HepG2 (cell line): ENCODE data around the gene LLGL2. TPM values are rescaled to one million over a fixed set of nuclear protein-coding genes. Genes with fewer than 3 reads are reported as not detected.

ENCODE experiments used
- ARNTL ChIP-seq: sonication (generic); formaldehyde crosslinking; IDR thresholded peaks from 2 replicates; pipeline ENCODE4 v1.4.0; 2020; ENCODE audit warnings: mild to moderate bottlenecking, missing genetic modification reagents
- ATF4 ChIP-seq, 2 experiments: fragments of 450-650 bp in 1 of 2; sonication (generic) in 1 of 2; formaldehyde crosslinking; IDR thresholded peaks; 2 replicates each; pipeline versions ENCODE4 v1.5.0 to v1.8.0; 2020 to 2022; ENCODE audit warnings: mild to moderate bottlenecking in 1 of 2, missing genetic modification reagents in 1 of 2
- EHMT2 ChIP-seq: fragments of 200-600 bp; sonication (generic); IDR thresholded peaks from 2 replicates; pipeline ENCODE4 v1.7.0; 2017; ENCODE audit warnings: antibody characterized with exemption, low read depth, low read length, borderline replicate concordance
- HINFP ChIP-seq: sonication (generic); formaldehyde crosslinking; IDR thresholded peaks from 2 replicates; pipeline ENCODE4 v1.4.0; 2020; ENCODE audit warnings: low read depth, mild to moderate bottlenecking, missing genetic modification reagents
- JUND ChIP-seq: sonication (generic); formaldehyde crosslinking; IDR thresholded peaks from 2 replicates; pipeline ENCODE4 v1.8.0; 2022; ENCODE audit warnings: mild to moderate bottlenecking, missing genetic modification reagents
- KDM2A ChIP-seq: sonication (generic); formaldehyde crosslinking; IDR thresholded peaks from 2 replicates; pipeline ENCODE4 v1.4.0; 2020; ENCODE audit warnings: low read depth, missing genetic modification reagents, borderline replicate concordance
- KLF12 ChIP-seq: sonication (generic); formaldehyde crosslinking; IDR thresholded peaks from 2 replicates; pipeline ENCODE4 v1.4.0; 2020; ENCODE audit warnings: missing genetic modification reagents, borderline replicate concordance
- MAX ChIP-seq: IDR thresholded peaks from 2 replicates; pipeline ENCODE4 v1.6.1; 2012; ENCODE audit warnings: inconsistent platforms
- MNT ChIP-seq: fragments of 450-650 bp; IDR thresholded peaks from 2 replicates; pipeline ENCODE4 v1.6.1; 2016
- TRAFD1 ChIP-seq: sonication (generic); formaldehyde crosslinking; IDR thresholded peaks from 2 replicates; pipeline ENCODE4 v1.5.1; 2020; ENCODE audit warnings: missing genetic modification reagents, mild to moderate bottlenecking, borderline replicate concordance
- ZBTB37 ChIP-seq: sonication (generic); formaldehyde crosslinking; IDR thresholded peaks from 2 replicates; pipeline ENCODE4 v1.4.0; 2020; ENCODE audit warnings: mild to moderate bottlenecking, missing genetic modification reagents
- ZBTB38 ChIP-seq: sonication (generic); formaldehyde crosslinking; IDR thresholded peaks from 2 replicates; pipeline ENCODE4 v1.5.1; 2020; ENCODE audit warnings: mild to moderate bottlenecking, missing genetic modification reagents
- ZIK1 ChIP-seq: sonication (generic); formaldehyde crosslinking; IDR thresholded peaks from 2 replicates; pipeline ENCODE4 v1.5.0; 2020; ENCODE audit warnings: mild to moderate bottlenecking, low read depth, missing genetic modification reagents, borderline replicate concordance
- ZNF30 ChIP-seq: sonication (generic); formaldehyde crosslinking; IDR thresholded peaks from 2 replicates; pipeline ENCODE4 v1.5.0; 2020; ENCODE audit warnings: mild to moderate bottlenecking, missing genetic modification reagents
- ZNF557 ChIP-seq: sonication (generic); formaldehyde crosslinking; IDR thresholded peaks from 2 replicates; pipeline ENCODE4 v1.4.0; 2020; ENCODE audit warnings: missing genetic modification reagents
- ZNF614 ChIP-seq: IDR thresholded peaks from 2 replicates; pipeline ENCODE4 v1.6.1; 2018; ENCODE audit warnings: missing biosample characterization, missing genetic modification reagents, inconsistent platforms, borderline replicate concordance
- ZNF678 ChIP-seq: sonication (generic); formaldehyde crosslinking; IDR thresholded peaks from 2 replicates; pipeline ENCODE4 v1.4.0; 2020; ENCODE audit warnings: mild to moderate bottlenecking, missing genetic modification reagents
- ZNF703 ChIP-seq: sonication (generic); formaldehyde crosslinking; IDR thresholded peaks from 2 replicates; pipeline ENCODE4 v1.5.1; 2020; ENCODE audit warnings: missing genetic modification reagents, mild to moderate bottlenecking, moderate library complexity, borderline replicate concordance
- ZNF746 ChIP-seq: sonication (generic); formaldehyde crosslinking; IDR thresholded peaks from 2 replicates; pipeline ENCODE4 v1.8.0; 2022; ENCODE audit warnings: mild to moderate bottlenecking, missing genetic modification reagents
- ZNF766 ChIP-seq: sonication (generic); formaldehyde crosslinking; IDR thresholded peaks from 2 replicates; pipeline ENCODE4 v1.5.0; 2020; ENCODE audit warnings: missing genetic modification reagents, borderline replicate concordance
- polyA plus RNA-seq, 8 experiments: library from polyadenylated mRNA; depleted of rRNA in 3 of 8; stranded (reverse) in 7 of 8; unstranded in 1 of 8; fragments of >200 nt; fragmentation: Illumina TruSeq in 4 of 8; extraction: Trizol in 4 of 8; gene quantifications; 2 replicates each; pipeline versions ENCODE4 v1.2.1 to v1.2.3, GENCODE V29; 2011 to 2016; ENCODE audit warnings: low read depth in 4 of 8, missing spikeins in 1 of 8, mixed read lengths in 1 of 8; ENCODE audit not compliant: insufficient read depth in 1 of 8
- total RNA-seq, 5 experiments: library from RNA; depleted of rRNA; stranded (reverse); fragments of >200 nt; fragmentation: Illumina TruSeq; extraction: Trizol; gene quantifications; 2 replicates each; pipeline ENCODE4 v1.2.3, GENCODE V29; 2016; ENCODE audit warnings: low read depth in 1 of 5

LLGL2 gene
- total and polyA plus RNA-seq, 2 of the 13 experiments (the other 11 are each of a cell fraction or from before 2014, with no cell fraction given) = 83.0 to 86.7 TPM

- TF ChIP-seq ATF4 (CRISPR knock-in tag; IDR thresholded peaks at IDR 0.05) = 0 out of 4 replicates have a peak, but pooled peaks of 1 of the 2 experiments have one; percentile 11
- TF ChIP-seq ZNF703 (CRISPR knock-in tag) = no peak
- no peak for TF ChIP-seq JUND
- TF ChIP-seq ZNF746 (CRISPR knock-in tag) = peak; percentile 91
- TF ChIP-seq ZNF614 (CRISPR knock-in tag) = peak; percentile 90
- TF ChIP-seq KLF12 (CRISPR knock-in tag) = no peak; the same call in 1 of the 2 replicates
- peak; percentile 83 for TF ChIP-seq ZBTB38 (CRISPR knock-in tag)
- no peak for TF ChIP-seq ZNF557
- peak; percentile 64; the same call in 1 of the 2 replicates for TF ChIP-seq ZNF766 (CRISPR knock-in tag)
- peak; percentile 93 for TF ChIP-seq KDM2A
- TF ChIP-seq ARNTL (CRISPR knock-in tag) = 0 out of 2 replicates have a peak, but pooled peaks have one; percentile 73
- peak; percentile 70; the same call in 1 of the 2 replicates for TF ChIP-seq HINFP (CRISPR knock-in tag)
- TF ChIP-seq EHMT2 = no peak
- TF ChIP-seq ZNF30 (CRISPR knock-in tag) = no peak
- TF ChIP-seq TRAFD1 (CRISPR knock-in tag) = peak; percentile 82; the same call in 1 of the 2 replicates
- no peak for TF ChIP-seq ZNF678
- no peak for TF ChIP-seq ZIK1
- peak; percentile 84; the same call in 1 of the 2 replicates for TF ChIP-seq MAX
- peak; percentile 98 for TF ChIP-seq ZBTB37 (CRISPR knock-in tag)
- 0 out of 2 replicates have a peak, but pooled peaks have one; percentile 25 for TF ChIP-seq MNT
These were observed 31.8 kb downstream of the LLGL2 start (continued) for GRCh38 chr17:75557075-75557851.
